Testis (tissue), 2 donors: ENCODE results near the gene STRN4.

Source experiments
- CTCF ChIP-seq, 3 experiments: fragments of 450-650 bp in 2 of 3; fragments of 200-600 bp in 1 of 3; sonication (generic) in 1 of 3; IDR thresholded peaks; one replicate each; pipeline ENCODE4 v1.5.1; 2016 to 2019; ENCODE audit warnings: antibody characterized with exemption in 3 of 3, mild to moderate bottlenecking in 2 of 3, moderate library complexity in 1 of 3
- POLR2A ChIP-seq: fragments of 450-650 bp; IDR thresholded peaks from one replicate; pipeline ENCODE4 v1.6.1; 2017; ENCODE audit warnings: antibody characterized with exemption, mild to moderate bottlenecking, moderate library complexity

GRCh38 chr19:46726551-46726950 lies 19.7 kb downstream of the STRN4 start:
- TF ChIP-seq CTCF (IDR thresholded peaks at IDR 0.05) (no peak), POLR2A (no peak)
